ENCODE results near the gene MXD1.
A peak's percentile ranks its signal among the peaks of the same experiment; 100 is the strongest.

The MXD1 gene

GRCh38 chr2:69918401-69918800, 3.5 kb downstream of the MXD1 start:
- Histone ChIP-seq H3K4me1 (ENCODE audit: insufficient read depth, low read length, poor library complexity, severe bottlenecking) (peaks cover 20% of the 10 kb centered on the region), H3K9me2 (replicated peaks; ENCODE audit: low read depth, low read length) (no peaks in the 10 kb centered on the region), H3K9ac (ENCODE audit: low read depth, low read length, poor library complexity, severe bottlenecking) (no peak overlapping the region), H3F3A (ENCODE audit: low read depth) (no peaks in the 10 kb centered on the region), H3K4me2 (ENCODE audit: low read depth, low read length, poor library complexity, severe bottlenecking) (peak overlapping the region; percentile 2), H3K79me2 (ENCODE audit: insufficient read depth, low read length) (peaks cover 13% of the 10 kb centered on the region; the same call in 1 of the 2 replicates), H3K4me3 (ENCODE audit: low read length, poor library complexity, severe bottlenecking) (no peak overlapping the region), H2AFZ (ENCODE audit: low read length) (no peak overlapping the region), H3K9me3 (ENCODE audit: insufficient read depth, low read depth, low read length) (no peaks in the 10 kb centered on the region), H4K20me1 (ENCODE audit: insufficient read depth, low read length, poor library complexity, severe bottlenecking) (peaks cover 6% of the 10 kb centered on the region), H3K27me3 (ENCODE audit: insufficient read depth, low read length, poor library complexity, severe bottlenecking) (no peaks in the 10 kb centered on the region), H3K36me3 (ENCODE audit: insufficient read depth, low read length) (no peaks in the 10 kb centered on the region)
- TF ChIP-seq CTCF (conservative IDR thresholded peaks at IDR 0.05; ENCODE audit: low read length), result no peak
- TF ChIP-seq EZH2phosphoT487 (IDR thresholded peaks at IDR 0.05; ENCODE audit: borderline replicate concordance), result no peak

- Histone ChIP-seq H2AFZ (ENCODE audit: low read length) (no peak overlapping the region), H3K36me3 (ENCODE audit: insufficient read depth, low read length) (no peaks in the 10 kb centered on the region), H3K9me2 (replicated peaks; ENCODE audit: low read depth, low read length) (no peaks in the 10 kb centered on the region), H3K4me2 (ENCODE audit: low read depth, low read length, poor library complexity, severe bottlenecking) (peak overlapping the region; percentile 9), H3K4me1 (ENCODE audit: insufficient read depth, low read length, poor library complexity, severe bottlenecking) (peaks cover 10% of the 10 kb centered on the region), H3K9ac (ENCODE audit: low read depth, low read length, poor library complexity, severe bottlenecking) (no peak overlapping the region), H4K20me1 (ENCODE audit: insufficient read depth, low read length, poor library complexity, severe bottlenecking) (no peaks in the 10 kb centered on the region), H3K4me3 (ENCODE audit: low read length, poor library complexity, severe bottlenecking) (no peak overlapping the region), H3F3A (ENCODE audit: low read depth) (no peaks in the 10 kb centered on the region), H3K79me2 (ENCODE audit: insufficient read depth, low read length) (no peaks in the 10 kb centered on the region), H3K27me3 (ENCODE audit: insufficient read depth, low read length, poor library complexity, severe bottlenecking) (no peaks in the 10 kb centered on the region), H3K9me3 (ENCODE audit: insufficient read depth, low read depth, low read length) (no peaks in the 10 kb centered on the region)
- TF ChIP-seq CTCF (conservative IDR thresholded peaks at IDR 0.05; ENCODE audit: low read length) (no peak), EZH2phosphoT487 (IDR thresholded peaks at IDR 0.05; ENCODE audit: borderline replicate concordance) (no peak)
Observed at GRCh38 chr2:69923116-69923515, 8.2 kb downstream of the MXD1 start.

- Histone ChIP-seq H3K27me3 (ENCODE audit: insufficient read depth, low read length, poor library complexity, severe bottlenecking) (no peaks in the 10 kb centered on the region), H3K4me2 (ENCODE audit: low read depth, low read length, poor library complexity, severe bottlenecking) (no peak overlapping the region), H4K20me1 (ENCODE audit: insufficient read depth, low read length, poor library complexity, severe bottlenecking) (no peaks in the 10 kb centered on the region), H2AFZ (ENCODE audit: low read length) (no peak overlapping the region), H3K4me1 (ENCODE audit: insufficient read depth, low read length, poor library complexity, severe bottlenecking) (peaks cover 11% of the 10 kb centered on the region), H3K4me3 (ENCODE audit: low read length, poor library complexity, severe bottlenecking) (no peak overlapping the region), H3K9me3 (ENCODE audit: insufficient read depth, low read depth, low read length) (no peaks in the 10 kb centered on the region), H3K79me2 (ENCODE audit: insufficient read depth, low read length) (no peaks in the 10 kb centered on the region), H3K9ac (ENCODE audit: low read depth, low read length, poor library complexity, severe bottlenecking) (no peak overlapping the region), H3K36me3 (ENCODE audit: insufficient read depth, low read length) (no peaks in the 10 kb centered on the region), H3F3A (ENCODE audit: low read depth) (no peaks in the 10 kb centered on the region), H3K9me2 (replicated peaks; ENCODE audit: low read depth, low read length) (no peaks in the 10 kb centered on the region)
- TF ChIP-seq EZH2phosphoT487 (IDR thresholded peaks at IDR 0.05; ENCODE audit: borderline replicate concordance) (no peak), CTCF (conservative IDR thresholded peaks at IDR 0.05; ENCODE audit: low read length) (no peak)
Observed at GRCh38 chr2:69926849-69927515, 12.1 kb downstream of the MXD1 start.

Measured in Loucy (cell line).